Neutrophil (primary cell): ENCODE results near the gene MRRF.

ENCODE experiments used
- H3K27ac ChIP-seq: fragments of 200-600 bp; sonication (generic); 2 replicates; pipeline ENCODE4 v1.5.1; 2016; ENCODE audit warnings: mild to moderate bottlenecking, moderate library complexity
- H3K27me3 ChIP-seq: fragments of 200-600 bp; sonication (generic); 2 replicates; pipeline ENCODE4 v1.6.0; 2016; ENCODE audit warnings: mild to moderate bottlenecking
- H3K36me3 ChIP-seq: fragments of 200-600 bp; sonication (generic); 2 replicates; pipeline ENCODE4 v1.5.1; 2017
- H3K4me1 ChIP-seq, 2 experiments: fragments of 200-600 bp in 1 of 2; sonication (generic) in 1 of 2; 1 replicate in 1 of 2; 2 replicates in 1 of 2; pipeline versions ENCODE4 v1.5.1 to v1.6.1; 2013 to 2016; ENCODE audit warnings: low read depth in 1 of 2, low read length in 1 of 2, mild to moderate bottlenecking in 1 of 2, moderate library complexity in 1 of 2; ENCODE audit not compliant: control insufficient read depth in 1 of 2, insufficient read depth in 1 of 2
- H3K4me3 ChIP-seq, 2 experiments: fragments of 200-600 bp in 1 of 2; sonication (generic) in 1 of 2; 1 replicate in 1 of 2; 2 replicates in 1 of 2; pipeline ENCODE4 v1.5.1; 2013 to 2016; ENCODE audit warnings: low read depth in 1 of 2, low read length in 1 of 2, mild to moderate bottlenecking in 1 of 2, moderate library complexity in 1 of 2
- H3K9me3 ChIP-seq: fragments of 200-600 bp; sonication (generic); 2 replicates; pipeline ENCODE4 v1.5.1; 2016
- TF ChIP-seq, protein P1 (sequence below): fragments of 200-600 bp; sonication (generic); IDR thresholded peaks from 2 replicates; pipeline ENCODE4 v1.5.1; 2016; ENCODE audit warnings: antibody characterized with exemption

The MRRF gene

GRCh38 chr9:122286764-122287163 lies 22.1 kb downstream of the MRRF start:
- no peaks in the 10 kb centered on the region for H3K27me3 ChIP-seq
- H3K9me3 ChIP-seq = no peaks in the 10 kb centered on the region
- H3K36me3 ChIP-seq = peaks cover 20% of the 10 kb centered on the region
- no peak overlapping the region for H3K27ac ChIP-seq
- TF ChIP-seq, protein P1, sequence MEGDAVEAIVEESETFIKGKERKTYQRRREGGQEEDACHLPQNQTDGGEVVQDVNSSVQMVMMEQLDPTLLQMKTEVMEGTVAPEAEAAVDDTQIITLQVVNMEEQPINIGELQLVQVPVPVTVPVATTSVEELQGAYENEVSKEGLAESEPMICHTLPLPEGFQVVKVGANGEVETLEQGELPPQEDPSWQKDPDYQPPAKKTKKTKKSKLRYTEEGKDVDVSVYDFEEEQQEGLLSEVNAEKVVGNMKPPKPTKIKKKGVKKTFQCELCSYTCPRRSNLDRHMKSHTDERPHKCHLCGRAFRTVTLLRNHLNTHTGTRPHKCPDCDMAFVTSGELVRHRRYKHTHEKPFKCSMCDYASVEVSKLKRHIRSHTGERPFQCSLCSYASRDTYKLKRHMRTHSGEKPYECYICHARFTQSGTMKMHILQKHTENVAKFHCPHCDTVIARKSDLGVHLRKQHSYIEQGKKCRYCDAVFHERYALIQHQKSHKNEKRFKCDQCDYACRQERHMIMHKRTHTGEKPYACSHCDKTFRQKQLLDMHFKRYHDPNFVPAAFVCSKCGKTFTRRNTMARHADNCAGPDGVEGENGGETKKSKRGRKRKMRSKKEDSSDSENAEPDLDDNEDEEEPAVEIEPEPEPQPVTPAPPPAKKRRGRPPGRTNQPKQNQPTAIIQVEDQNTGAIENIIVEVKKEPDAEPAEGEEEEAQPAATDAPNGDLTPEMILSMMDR = no peak
- no peaks in the 10 kb centered on the region for H3K4me1 ChIP-seq
- H3K4me3 ChIP-seq = no peak overlapping the region

DNA sequence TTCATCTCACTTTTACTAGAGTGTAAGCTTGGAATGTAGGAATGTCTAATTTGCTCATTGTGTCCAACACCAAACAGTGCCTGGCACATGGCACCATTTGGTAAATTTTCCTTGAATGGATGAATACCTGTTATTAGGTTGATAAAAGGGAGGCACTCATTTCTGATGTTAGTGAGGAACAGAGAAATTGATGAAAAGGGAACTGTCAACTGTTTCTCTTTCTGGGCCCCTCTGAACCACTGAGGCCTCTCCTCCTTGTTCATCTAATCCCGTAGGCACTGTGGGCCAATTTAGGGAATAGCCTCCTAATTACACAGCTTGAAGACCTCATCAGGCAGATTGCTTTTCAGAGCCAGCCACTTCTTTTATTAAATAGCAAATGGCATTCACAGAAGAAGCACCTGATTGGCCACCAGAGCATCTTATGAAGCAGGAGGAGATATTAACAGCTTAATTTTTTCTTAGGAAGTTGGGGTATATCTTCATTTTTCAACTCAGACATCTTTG lies 22.6 kb downstream of the MRRF start:
- peaks cover 24% of the 10 kb centered on the region for H3K36me3 ChIP-seq
- H3K4me1 ChIP-seq = no peaks in the 10 kb centered on the region
- peak overlapping the region; percentile 13 for H3K27ac ChIP-seq
- TF ChIP-seq, protein P1 = no peak
- no peak overlapping the region for H3K4me3 ChIP-seq
- no peaks in the 10 kb centered on the region for H3K9me3 ChIP-seq
- no peaks in the 10 kb centered on the region for H3K27me3 ChIP-seq

- TF ChIP-seq, protein P1 = no peak
- Histone ChIP-seq H3K9me3 (no peaks in the 10 kb centered on the region), H3K36me3 (peaks cover 25% of the 10 kb centered on the region), H3K27me3 (no peaks in the 10 kb centered on the region), H3K4me1 (no peaks in the 10 kb centered on the region), H3K4me3 (no peak overlapping the region), H3K27ac (no peak overlapping the region)
These were observed 26.8 kb downstream of the MRRF start for GRCh38 chr9:122291458-122291857.

GRCh38 chr9:122294531-122294930 lies 29.8 kb downstream of the MRRF start:
- Histone ChIP-seq H3K27ac (no peak overlapping the region), H3K9me3 (no peaks in the 10 kb centered on the region), H3K36me3 (peaks cover 25% of the 10 kb centered on the region), H3K27me3 (no peaks in the 10 kb centered on the region), H3K4me3 (no peak overlapping the region), H3K4me1 (peaks cover 10 to 20% of the 10 kb centered on the region in 2 experiments)
- TF ChIP-seq, protein P1 = no peak

DNA sequence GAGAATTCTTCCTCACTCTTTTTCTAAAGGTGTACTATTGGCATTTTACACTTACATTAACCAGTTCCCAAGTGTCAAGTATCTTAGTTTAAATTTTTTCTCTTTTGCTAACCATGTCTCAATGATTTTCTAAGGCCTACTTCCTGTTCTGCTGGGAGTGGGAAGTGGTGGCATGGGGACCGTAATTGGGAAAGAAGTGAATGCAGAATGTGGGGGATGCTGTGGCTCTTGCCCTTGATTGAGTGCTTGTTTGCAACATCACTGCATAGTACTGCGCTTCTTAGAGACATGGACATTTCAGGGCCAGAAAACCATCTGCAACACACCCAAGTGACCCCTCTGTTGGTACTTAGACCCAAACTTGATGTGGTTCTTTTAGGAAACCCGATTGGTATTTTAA lies 32.8 kb downstream of the MRRF start:
- H3K4me3 ChIP-seq = no peak overlapping the region
- H3K9me3 ChIP-seq = no peaks in the 10 kb centered on the region
- H3K4me1 ChIP-seq = peaks cover 10 to 20% of the 10 kb centered on the region in 2 experiments
- TF ChIP-seq, protein P1 = no peak
- peaks cover 17% of the 10 kb centered on the region for H3K36me3 ChIP-seq
- peak overlapping the region; percentile 61 for H3K27ac ChIP-seq
- no peaks in the 10 kb centered on the region for H3K27me3 ChIP-seq
